ENCODE data around the gene STK32C.

STK32C gene

DNA sequence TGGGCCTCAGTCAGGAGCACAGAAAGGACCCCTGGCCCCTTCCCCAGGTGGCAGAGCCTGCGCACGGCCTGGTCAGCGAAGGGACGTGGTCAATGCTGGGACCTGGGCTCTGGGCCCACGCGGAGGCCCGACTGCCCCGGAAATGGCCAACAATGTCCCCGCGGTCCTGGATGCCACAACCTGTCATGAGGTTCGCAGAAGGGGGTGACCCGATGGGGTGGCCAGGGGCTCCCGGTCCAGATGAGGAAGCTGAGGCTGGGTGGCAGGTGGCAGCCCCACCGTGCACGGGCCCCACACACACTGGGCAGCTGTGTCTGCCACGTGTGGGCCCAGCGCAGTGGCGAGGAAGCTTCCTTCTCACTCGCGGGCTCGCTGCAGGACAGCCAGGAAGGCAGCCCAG lies 71.6 kb downstream of the STK32C start:
- DNase-seq: no peak

DNA sequence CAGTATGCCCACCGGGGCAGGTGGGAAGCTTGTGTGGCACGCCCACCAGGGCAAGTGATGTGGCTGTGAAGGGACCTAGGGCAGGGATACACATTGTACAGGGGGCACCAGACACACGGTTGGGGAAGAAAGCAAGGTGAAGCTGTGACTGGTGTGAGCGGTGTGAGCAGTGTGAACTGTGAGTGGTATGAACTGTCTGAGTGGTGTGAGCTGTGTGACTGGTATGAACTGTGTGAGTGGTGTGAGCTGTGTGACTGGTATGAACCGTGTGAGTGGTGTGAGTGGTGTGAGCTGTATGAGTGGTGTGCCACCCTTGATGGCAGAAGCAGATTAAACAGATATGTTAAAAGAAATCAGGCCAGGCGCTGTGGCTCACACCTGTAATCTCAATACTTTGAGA lies 72.9 kb downstream of the STK32C start:
- no peak for DNase-seq

DNA sequence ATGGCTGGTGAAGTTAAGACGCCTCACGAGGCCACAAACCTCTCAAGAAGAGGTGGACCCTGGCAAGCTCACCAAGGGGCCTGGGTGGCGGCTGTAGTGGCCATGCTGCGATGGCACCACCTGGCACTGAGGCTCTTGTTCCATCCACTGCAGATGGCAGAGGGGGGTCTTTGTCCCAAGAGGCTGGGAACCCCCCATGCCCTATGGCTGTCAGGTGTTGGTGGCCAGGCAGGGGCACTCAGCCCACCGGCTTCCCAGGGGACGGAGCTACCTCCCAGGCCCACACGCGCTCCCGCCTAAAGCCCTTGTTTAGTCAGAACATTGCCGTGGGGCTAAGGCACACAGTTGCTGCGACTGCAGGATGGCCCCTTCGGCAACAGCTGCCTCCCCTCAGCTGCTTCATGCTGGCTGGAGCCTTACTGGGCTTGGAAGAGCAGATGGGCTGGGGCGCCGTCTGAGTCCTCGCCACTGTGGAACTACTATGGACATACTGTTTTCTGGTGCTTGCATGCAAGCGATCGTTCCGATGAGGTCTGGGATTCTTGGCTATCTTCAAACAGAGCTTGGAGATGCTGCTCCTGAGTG lies 74.2 kb downstream of the STK32C start:
- no peak for DNase-seq

DNA sequence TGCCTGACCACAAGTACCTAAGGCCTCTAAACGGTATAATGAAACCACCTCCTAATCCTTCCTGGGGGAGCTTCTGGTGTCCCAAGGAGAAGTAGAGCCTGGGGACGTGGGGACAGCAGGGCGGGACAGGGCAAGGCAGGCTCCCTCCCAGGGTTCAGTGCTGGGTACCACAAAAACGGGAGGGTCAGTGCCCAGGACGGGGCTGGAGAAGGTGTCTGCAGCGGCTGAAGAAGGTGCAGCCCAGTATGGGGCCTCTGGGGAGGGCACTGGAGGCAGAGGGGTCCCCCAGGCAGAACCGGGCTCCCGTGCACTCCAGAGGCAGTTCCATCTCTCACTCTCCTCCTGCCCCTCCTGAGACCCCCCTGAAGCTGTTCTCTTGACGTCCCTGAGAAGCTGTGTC lies 74.8 kb downstream of the STK32C start:
- DNase-seq: no peak

DNA sequence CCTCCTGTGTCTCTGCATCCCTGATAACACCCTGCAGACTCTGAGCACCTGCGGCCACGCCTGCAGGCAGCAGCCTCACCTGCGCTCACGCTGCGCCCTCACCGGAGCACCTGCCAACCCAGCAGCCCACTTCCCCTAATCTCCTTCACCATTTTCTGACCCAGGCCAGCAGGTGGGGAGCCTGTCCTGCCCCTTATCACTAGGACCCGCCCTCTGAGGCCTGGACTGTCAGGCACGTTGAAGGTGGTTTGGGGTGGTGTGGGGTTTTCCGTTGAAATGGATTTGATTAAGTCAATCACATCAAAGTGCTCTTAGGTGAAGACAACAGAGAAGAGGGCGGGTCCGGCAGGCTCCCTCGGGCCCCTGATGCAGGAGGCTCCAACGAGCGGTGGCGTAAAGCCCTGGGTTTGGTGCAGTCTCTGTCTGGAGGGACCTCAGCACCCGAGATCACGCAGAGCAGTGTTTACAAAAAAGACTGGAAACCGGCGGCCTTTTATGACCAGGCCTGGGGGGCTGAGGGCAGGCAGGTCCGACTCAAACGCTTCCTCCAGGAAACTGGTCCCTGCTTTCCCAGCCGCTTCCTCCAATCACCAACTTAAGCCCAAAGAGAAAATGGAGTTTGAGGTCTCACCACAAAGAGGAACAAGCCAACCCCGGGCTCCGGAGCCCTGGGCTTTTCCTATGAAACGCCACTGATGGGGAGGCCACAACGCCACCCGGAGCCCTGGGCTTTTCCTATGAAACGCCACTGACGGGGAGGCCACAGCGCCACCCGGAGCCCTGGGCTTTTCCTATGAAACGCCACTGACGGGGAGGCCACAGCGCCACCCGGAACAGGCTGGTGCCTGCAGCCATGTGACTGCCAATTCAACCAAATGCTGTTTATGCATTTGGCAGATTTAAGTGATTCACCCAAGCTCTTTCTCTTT lies 75.5 kb downstream of the STK32C start:
- peak in 5 of 56 donors; percentile 28 to 51 (median 44) for DNase-seq

DNA sequence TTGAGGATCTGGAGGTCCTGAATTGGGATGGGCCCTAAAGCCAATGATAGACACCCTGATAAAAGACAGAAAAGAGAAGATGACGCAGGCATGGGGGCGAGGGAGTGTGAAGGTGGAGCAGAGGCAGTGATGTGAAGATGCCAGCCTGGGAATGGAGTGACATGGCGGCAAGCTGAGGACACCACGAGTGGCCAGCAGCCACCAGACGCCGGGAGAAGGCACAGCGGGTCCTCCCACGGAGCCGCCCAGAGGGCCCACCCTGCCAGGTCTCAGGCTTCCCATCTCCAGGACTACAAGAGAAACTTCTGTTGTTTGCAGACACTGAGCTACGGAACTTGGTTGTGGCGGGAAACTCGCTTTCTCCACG lies 76.1 kb downstream of the STK32C start:
- DNase-seq: no peak

DNA sequence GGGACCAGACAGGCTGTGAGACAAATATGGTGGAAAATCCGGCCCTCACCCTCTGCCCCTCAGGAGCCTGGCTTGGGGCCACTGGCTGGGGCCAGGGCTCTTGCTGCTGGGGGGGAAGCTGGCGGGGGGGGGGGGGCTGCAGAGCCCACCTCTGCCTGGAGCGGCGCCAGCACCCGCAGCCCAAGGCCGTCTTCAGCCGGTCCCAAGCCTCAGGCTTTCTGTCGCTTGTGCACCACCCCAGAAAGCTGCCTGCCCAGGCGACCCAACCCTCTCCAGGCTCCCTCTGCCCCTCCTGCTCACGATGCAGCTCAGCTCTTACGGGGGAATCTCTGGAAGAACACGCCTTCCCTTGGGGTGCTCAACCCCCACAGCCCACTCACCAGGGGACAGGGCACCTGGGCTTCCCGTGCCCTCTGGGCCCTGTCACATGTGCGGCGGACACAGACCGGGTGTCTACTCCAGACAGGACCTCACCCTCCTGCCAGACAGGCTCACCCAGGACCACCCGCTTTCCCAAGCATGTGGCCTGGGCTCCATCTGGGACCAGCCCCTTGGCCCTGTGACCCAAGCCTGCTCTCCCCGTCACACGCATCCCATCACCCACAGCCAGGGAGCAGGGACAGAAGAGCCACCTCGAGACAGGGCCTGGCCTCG lies 77.1 kb downstream of the STK32C start:
- no peak for DNase-seq

DNA sequence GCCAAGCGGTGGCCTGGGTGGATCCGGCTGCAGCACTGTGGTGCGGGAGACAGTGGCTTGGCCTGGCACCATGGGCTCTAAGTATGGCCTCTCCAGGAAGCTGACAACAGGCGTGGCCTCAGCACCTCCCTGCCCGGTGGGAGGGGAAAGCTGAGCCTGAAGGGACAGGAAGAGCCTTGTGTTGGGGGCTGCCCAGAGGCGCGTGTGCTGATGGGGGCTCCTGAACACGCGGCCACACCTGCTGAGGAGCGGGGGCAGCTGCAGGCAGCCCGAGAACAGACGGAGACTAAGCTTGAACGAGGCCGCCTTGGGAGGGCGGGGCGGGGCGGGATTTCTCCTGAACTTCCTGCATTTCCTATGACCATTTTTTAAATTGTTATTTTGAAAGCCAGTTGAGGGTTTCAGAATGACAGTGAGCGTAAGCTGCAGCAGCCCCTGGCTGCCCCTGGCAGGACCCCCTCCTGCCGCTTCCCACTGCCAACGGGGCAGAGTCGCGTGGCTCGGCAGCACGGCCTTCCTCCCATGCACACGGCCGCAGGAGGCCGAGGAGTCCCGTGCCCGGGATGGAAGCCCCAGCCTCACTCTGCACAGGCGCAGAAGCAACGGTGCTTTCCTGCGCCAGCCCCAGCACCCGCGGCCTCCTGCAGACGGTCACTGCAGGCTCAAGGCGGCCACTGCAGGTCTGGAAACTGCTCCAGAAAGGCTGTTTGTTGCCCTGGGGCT lies 77.8 kb downstream of the STK32C start:
- no peak for DNase-seq

GRCh38 chr10:132229096-132229495 lies 78.7 kb downstream of the STK32C start:
- no peak for DNase-seq

DNA sequence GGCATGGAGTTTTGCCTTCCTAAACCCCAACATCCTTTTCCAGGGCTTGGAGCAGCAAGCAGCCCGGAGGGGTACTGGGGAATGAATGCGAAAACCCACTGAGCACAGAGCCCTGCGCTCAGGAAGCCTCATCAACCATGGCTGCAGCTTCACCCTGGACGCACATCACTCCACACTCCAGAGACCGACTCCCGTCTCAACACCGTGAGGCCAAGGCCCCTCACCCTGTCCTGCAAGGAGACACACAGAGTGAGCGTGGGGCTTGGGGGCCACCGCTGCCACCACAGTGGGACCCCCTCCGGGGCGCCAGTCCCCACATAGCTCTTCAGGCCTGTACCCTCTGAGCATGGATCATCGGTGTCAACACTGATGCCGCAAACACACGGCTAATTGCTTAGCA lies 79.1 kb downstream of the STK32C start:
- DNase-seq: no peak

DNA sequence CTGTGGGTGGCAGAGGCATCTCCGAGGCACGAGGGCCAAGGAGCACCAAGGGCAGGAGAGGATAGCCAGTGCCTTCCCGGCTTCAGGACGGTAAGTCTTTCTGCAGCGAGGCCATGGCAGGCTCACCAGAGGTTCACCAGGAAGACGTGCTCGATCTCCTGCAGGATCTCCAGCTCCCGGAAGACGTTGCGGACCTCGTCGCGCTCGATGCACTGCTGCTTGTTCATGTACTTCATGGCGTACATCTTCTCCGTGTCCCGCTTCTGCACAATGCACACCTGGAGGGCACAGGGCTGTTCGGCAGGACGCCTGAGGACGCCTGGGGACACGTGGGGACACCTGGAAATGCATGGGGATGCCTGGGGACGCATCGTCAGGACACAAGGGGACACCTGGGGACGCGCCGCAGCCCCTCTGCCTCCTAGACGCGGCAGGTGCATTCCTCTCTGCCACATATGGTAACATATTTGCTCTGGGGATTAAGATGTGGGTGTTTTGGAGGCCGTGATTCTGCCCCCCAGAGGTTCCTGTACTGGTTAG lies 79.8 kb downstream of the STK32C start:
- no peak for DNase-seq

- no peak for DNase-seq
Observed at GRCh38 chr10:132226586-132227405, 81.0 kb downstream of the STK32C start.

- no peak for DNase-seq
Observed at GRCh38 chr10:132225849-132226205, 81.9 kb downstream of the STK32C start.

GRCh38 chr10:132225073-132225848 lies 82.5 kb downstream of the STK32C start:
- DNase-seq: no peak

DNA sequence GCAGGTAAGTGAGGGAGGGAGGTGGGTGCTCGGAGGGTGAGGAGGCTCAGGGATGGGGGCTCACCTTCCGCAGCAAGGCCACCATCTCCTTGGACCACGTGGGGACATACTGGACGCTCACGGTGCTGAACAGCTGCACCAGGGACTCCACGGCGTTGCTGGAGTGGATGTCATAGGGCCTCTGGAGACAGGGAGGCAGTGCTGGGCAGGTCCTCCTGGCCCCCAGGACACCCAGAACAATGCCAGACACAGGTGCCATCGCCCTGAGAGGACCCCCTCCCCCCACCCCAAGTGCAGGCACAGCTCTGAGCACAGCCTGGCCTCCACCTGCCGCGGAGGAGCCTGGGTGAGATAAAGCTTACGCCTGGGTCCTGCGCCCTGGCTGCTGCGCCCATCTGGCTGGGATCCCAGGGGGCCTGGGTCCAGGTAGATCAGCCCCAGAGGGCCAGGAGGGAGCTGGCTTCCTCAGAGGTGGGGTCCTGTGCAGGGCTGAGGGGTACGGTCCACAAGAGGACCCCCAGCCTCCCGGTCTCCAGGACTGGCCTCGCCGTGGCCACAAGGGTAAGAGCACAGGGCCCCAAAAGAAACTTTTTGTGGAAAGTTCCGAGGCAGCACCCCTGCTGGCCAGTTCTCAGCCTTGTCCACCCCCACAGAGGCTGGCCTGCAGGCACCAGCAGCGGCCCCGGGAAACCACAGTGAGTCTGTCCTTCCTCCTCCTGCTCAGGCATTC lies 83.2 kb downstream of the STK32C start:
- DNase-seq: no peak

GRCh38 chr10:132223611-132224342 lies 84.0 kb downstream of the STK32C start:
- no peak for DNase-seq

DNA sequence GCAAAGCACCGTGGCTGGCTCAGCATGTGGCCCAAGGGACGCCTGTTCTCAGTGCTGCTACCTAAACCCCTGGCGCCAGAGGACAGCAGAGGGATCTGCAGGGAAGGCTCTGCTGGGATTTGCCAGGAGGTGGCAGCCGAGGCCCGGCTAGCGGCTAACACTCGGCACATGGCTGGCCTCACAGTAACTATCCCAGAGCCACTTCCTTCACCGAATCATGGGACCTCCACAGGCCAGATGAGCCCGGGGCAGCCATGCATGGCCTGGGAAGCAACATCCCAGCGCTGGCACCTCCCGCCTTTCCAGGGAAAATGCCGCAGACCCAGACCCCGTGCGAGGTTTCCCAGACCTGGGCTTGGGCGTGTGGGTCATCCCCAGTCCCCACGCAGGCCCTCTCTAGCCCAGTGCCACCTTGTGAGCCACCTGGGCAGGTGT lies 84.6 kb downstream of the STK32C start:
- DNase-seq: peak in 52 of 56 donors; percentile 3 to 84 (median 54)

DNA sequence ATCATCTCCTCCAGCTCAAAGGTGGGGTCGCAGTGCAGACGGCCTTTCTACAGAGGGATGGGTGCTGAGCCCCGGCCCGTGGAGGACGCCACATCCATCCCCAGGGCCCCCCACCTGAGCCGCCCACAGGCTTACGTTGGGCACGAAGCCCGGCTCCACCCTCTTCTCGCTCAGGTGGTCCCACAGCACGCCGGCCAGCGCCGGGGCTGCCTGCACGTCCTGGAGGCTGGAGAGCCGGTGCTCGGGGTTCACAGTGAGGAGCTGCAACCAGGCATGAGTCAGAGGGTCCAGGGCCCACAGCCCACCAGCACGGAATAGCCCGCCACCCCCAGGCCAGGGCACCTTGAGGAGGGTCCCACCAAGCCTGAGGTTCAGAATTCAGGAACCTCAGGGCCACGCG lies 85.0 kb downstream of the STK32C start:
- DNase-seq: no peak

Data from amygdala (tissue), 56 donors.